ENCODE data around the gene LEPR. TPM values are rescaled to one million over a fixed set of nuclear protein-coding genes. Genes with fewer than 3 reads are reported as not detected.
A peak's percentile ranks its signal among the peaks of the same experiment; 100 is the strongest.

LEPR gene
- polyA plus RNA-seq, 2 of the 4 experiments (the other 2 are of a cell fraction) = 3.1 to 6.5 TPM

- TF ChIP-seq TP53 (CRISPR knock-in tag; IDR thresholded peaks at IDR 0.05) (no peak), GATA3 (IDR thresholded peaks at IDR 0.05; ENCODE audit: borderline replicate concordance) (peak; percentile 55; the same call in 1 of the 2 replicates), BHLHE40 (IDR thresholded peaks at IDR 0.05; ENCODE audit: low read depth, low read length) (no peak), ZC3H11A (IDR thresholded peaks at IDR 0.05) (no peak), CBX2 (IDR thresholded peaks at IDR 0.05; ENCODE audit: borderline replicate concordance, low read depth) (no peak), MAX (IDR thresholded peaks at IDR 0.05) (no peak), ZSCAN20 (CRISPR knock-in tag; IDR thresholded peaks at IDR 0.05) (no peak), USF2 (IDR thresholded peaks at IDR 0.05) (no peak), HOXA7 (CRISPR knock-in tag; IDR thresholded peaks at IDR 0.05) (no peak), NR3C1 (IDR thresholded peaks at IDR 0.05) (no peak), HMGXB4 (CRISPR knock-in tag; IDR thresholded peaks at IDR 0.05; ENCODE audit: borderline replicate concordance) (no peak), CHD2 (IDR thresholded peaks at IDR 0.05; ENCODE audit: low read length, partially characterized antibody) (no peak), TFCP2L1 (CRISPR knock-in tag; IDR thresholded peaks at IDR 0.05) (no peak), MAFK (IDR thresholded peaks at IDR 0.05; ENCODE audit: partially characterized antibody) (no peak), CEBPB (IDR thresholded peaks at IDR 0.05) (peak; percentile 30 to 80; a peak in 2 of 4 replicates), MAZ (IDR thresholded peaks at IDR 0.05; ENCODE audit: borderline replicate concordance, low read depth, low read length) (no peak), BCL3 (IDR thresholded peaks at IDR 0.05) (no peak), ELK1 (IDR thresholded peaks at IDR 0.05; ENCODE audit: low read depth, low read length) (no peak), FOSL2 (IDR thresholded peaks at IDR 0.05) (peak; percentile 85), FOSL2 (CRISPR knock-in tag; IDR thresholded peaks at IDR 0.05) (peak; percentile 91), EHF (CRISPR knock-in tag; IDR thresholded peaks at IDR 0.05) (no peak), CTCF (IDR thresholded peaks at IDR 0.05) (no peak), MYC (IDR thresholded peaks at IDR 0.05; ENCODE audit: borderline replicate concordance, low read length) (no peak), ZNF302 (CRISPR knock-in tag; IDR thresholded peaks at IDR 0.05) (no peak), HDAC2 (IDR thresholded peaks at IDR 0.05) (no peak), CBX8 (IDR thresholded peaks at IDR 0.05) (no peak), FOXS1 (CRISPR knock-in tag; IDR thresholded peaks at IDR 0.05) (no peak)
These were observed 3.6 kb downstream of the LEPR start (continued) for GRCh38 chr1:65423884-65424572.

Measured in A549 (cell line).